ENCODE results near the gene ENDOU. TPM values are rescaled to one million over a fixed set of nuclear protein-coding genes. Genes with fewer than 3 reads are reported as not detected.
A peak's percentile ranks its signal among the peaks of the same experiment; 100 is the strongest.

The ENDOU gene
- polyA plus RNA-seq, 3 donors from 2014 or later, result not detected

- H3K27ac Mint-ChIP-seq, result no peak overlapping the region
- DNase-seq, result peak in 1 of 3 donors; percentile 14
- peaks cover 13 to 26% of the 10 kb centered on the region in 2 donors for H3K4me1 Mint-ChIP-seq
- no peaks in the 10 kb centered on the region for H3K9me3 Mint-ChIP-seq
- H3K27me3 Mint-ChIP-seq (ENCODE audit: low read depth in 3 of 3), result peaks cover 7 to 14% (median 12%) of the 10 kb centered on the region in 3 donors
- no peak overlapping the region for H3K4me3 Mint-ChIP-seq
- peaks cover 0 to 5% (median 0%) of the 10 kb centered on the region in 3 donors for H3K36me3 Mint-ChIP-seq
Observed at GRCh38 chr12:47744005-47744651, 18.8 kb upstream of the ENDOU start.

- no peak for DNase-seq
- H3K4me1 Mint-ChIP-seq, result peaks cover 13 to 26% of the 10 kb centered on the region in 2 donors
- H3K27me3 Mint-ChIP-seq (ENCODE audit: low read depth in 3 of 3), result peaks cover 7 to 14% (median 12%) of the 10 kb centered on the region in 3 donors
- H3K27ac Mint-ChIP-seq, result peak overlapping the region in 1 of 6 donors; percentile 14
- no peak overlapping the region for H3K4me3 Mint-ChIP-seq
- H3K36me3 Mint-ChIP-seq, result peaks cover 0 to 5% (median 0%) of the 10 kb centered on the region in 3 donors
- H3K9me3 Mint-ChIP-seq, result no peaks in the 10 kb centered on the region
Observed at GRCh38 chr12:47743311-47743860, 18.1 kb upstream of the ENDOU start.

GRCh38 chr12:47742253-47742825 lies 17.0 kb upstream of the ENDOU start:
- Mint-ChIP-seq H3K4me3 (peak overlapping the region in 1 of 5 donors; percentile 1), H3K9me3 (no peaks in the 10 kb centered on the region), H3K27me3 (ENCODE audit: low read depth in 3 of 3) (peaks cover 7 to 12% (median 11%) of the 10 kb centered on the region in 3 donors), H3K36me3 (peaks cover 0 to 5% (median 0%) of the 10 kb centered on the region in 3 donors), H3K4me1 (peaks cover 13 to 26% of the 10 kb centered on the region in 2 donors), H3K27ac (no peak overlapping the region)
- peak; percentile 56 to 64 (median 62) for DNase-seq

- H3K4me1 Mint-ChIP-seq, result peaks cover 13 to 26% of the 10 kb centered on the region in 2 donors
- H3K36me3 Mint-ChIP-seq, result peaks cover 0 to 5% (median 0%) of the 10 kb centered on the region in 3 donors
Observed at GRCh38 chr12:47741340-47741703, 16.0 kb upstream of the ENDOU start.

GRCh38 chr12:47740606-47741339 lies 15.5 kb upstream of the ENDOU start:
- peaks cover 0 to 5% (median 0%) of the 10 kb centered on the region in 3 donors for H3K36me3 Mint-ChIP-seq
- H3K27ac Mint-ChIP-seq, result peak overlapping the region in 2 of 6 donors; percentile 15 to 51
- H3K4me1 Mint-ChIP-seq, result peaks cover 13 to 26% of the 10 kb centered on the region in 2 donors
- H3K4me3 Mint-ChIP-seq, result peak overlapping the region; percentile 59 to 69 (median 65)
- no peaks in the 10 kb centered on the region for H3K9me3 Mint-ChIP-seq
- peaks cover 8 to 11% (median 8%) of the 10 kb centered on the region in 3 donors for H3K27me3 Mint-ChIP-seq (ENCODE audit: low read depth in 3 of 3)
- DNase-seq, result no peak

More at GRCh38 chr12:47741340-47741703, 16.0 kb upstream of the ENDOU start:
- Mint-ChIP-seq H3K27ac (peak overlapping the region in 3 of 6 donors; percentile 15 to 55 (median 51)), H3K4me3 (peak overlapping the region; percentile 56 to 69 (median 61)), H3K27me3 (ENCODE audit: low read depth in 3 of 3) (peaks cover 8 to 11% (median 9%) of the 10 kb centered on the region in 3 donors), H3K9me3 (no peaks in the 10 kb centered on the region)
- peak; percentile 60 to 77 (median 68) for DNase-seq

GRCh38 chr12:47739979-47740378 lies 14.7 kb upstream of the ENDOU start:
- peaks cover 0 to 3% (median 0%) of the 10 kb centered on the region in 3 donors for H3K36me3 Mint-ChIP-seq

GRCh38 chr12:47739297-47739696 lies 14.0 kb upstream of the ENDOU start:
- peaks cover 13 to 26% of the 10 kb centered on the region in 2 donors for H3K4me1 Mint-ChIP-seq
- peaks cover 0 to 2% (median 0%) of the 10 kb centered on the region in 3 donors for H3K36me3 Mint-ChIP-seq
- H3K27me3 Mint-ChIP-seq (ENCODE audit: low read depth in 3 of 3), result peaks cover 3 to 10% (median 8%) of the 10 kb centered on the region in 3 donors
- DNase-seq, result no peak
- H3K4me3 Mint-ChIP-seq, result peak overlapping the region in 2 of 5 donors; percentile 36 to 61
- H3K27ac Mint-ChIP-seq, result peak overlapping the region in 3 of 6 donors; percentile 10 to 43 (median 12)
- no peaks in the 10 kb centered on the region for H3K9me3 Mint-ChIP-seq

More at GRCh38 chr12:47739979-47740378, 14.7 kb upstream of the ENDOU start:
- H3K27ac Mint-ChIP-seq, result peak overlapping the region in 3 of 6 donors; percentile 40 to 67 (median 48)
- H3K27me3 Mint-ChIP-seq (ENCODE audit: low read depth in 3 of 3), result peaks cover 7 to 11% (median 8%) of the 10 kb centered on the region in 3 donors
- peaks cover 13 to 26% of the 10 kb centered on the region in 2 donors for H3K4me1 Mint-ChIP-seq
- H3K4me3 Mint-ChIP-seq, result peak overlapping the region; percentile 59 to 68 (median 63)
- no peak for DNase-seq
- H3K9me3 Mint-ChIP-seq, result no peaks in the 10 kb centered on the region

- H3K4me3 Mint-ChIP-seq, result peak overlapping the region in 1 of 5 donors; percentile 7
- peaks cover 0 to 10% (median 8%) of the 10 kb centered on the region in 3 donors for H3K27me3 Mint-ChIP-seq (ENCODE audit: low read depth in 3 of 3)
- no peak overlapping the region for H3K27ac Mint-ChIP-seq
- H3K4me1 Mint-ChIP-seq, result peaks cover 13 to 26% of the 10 kb centered on the region in 2 donors
- peaks cover 0 to 6% (median 0%) of the 10 kb centered on the region in 3 donors for H3K36me3 Mint-ChIP-seq
- DNase-seq, result no peak
- H3K9me3 Mint-ChIP-seq, result no peaks in the 10 kb centered on the region
Observed at GRCh38 chr12:47737936-47738594, 12.8 kb upstream of the ENDOU start.

GRCh38 chr12:47736877-47737676 lies 11.8 kb upstream of the ENDOU start:
- Mint-ChIP-seq H3K27ac (peak overlapping the region in 1 of 6 donors; percentile 30), H3K4me3 (no peak overlapping the region), H3K27me3 (ENCODE audit: low read depth in 3 of 3) (peaks cover 0 to 8% (median 6%) of the 10 kb centered on the region in 3 donors), H3K36me3 (peaks cover 0 to 6% (median 0%) of the 10 kb centered on the region in 3 donors), H3K9me3 (no peaks in the 10 kb centered on the region), H3K4me1 (peaks cover 10 to 16% of the 10 kb centered on the region in 2 donors)
- no peak for DNase-seq

GRCh38 chr12:47736216-47736615 lies 10.9 kb upstream of the ENDOU start:
- Mint-ChIP-seq H3K27me3 (ENCODE audit: low read depth in 3 of 3) (peaks cover 0 to 6% (median 4%) of the 10 kb centered on the region in 3 donors), H3K4me3 (no peak overlapping the region), H3K27ac (no peak overlapping the region), H3K9me3 (no peaks in the 10 kb centered on the region), H3K36me3 (peaks cover 0 to 6% (median 0%) of the 10 kb centered on the region in 3 donors), H3K4me1 (peaks cover 3 to 8% of the 10 kb centered on the region in 2 donors)
- DNase-seq, result no peak

- no peak for DNase-seq
- H3K36me3 Mint-ChIP-seq, result peaks cover 0 to 9% (median 2%) of the 10 kb centered on the region in 3 donors
- no peaks in the 10 kb centered on the region for H3K9me3 Mint-ChIP-seq
- H3K4me1 Mint-ChIP-seq, result peaks cover 0 to 5% of the 10 kb centered on the region in 2 donors
- no peak overlapping the region for H3K27ac Mint-ChIP-seq
- H3K4me3 Mint-ChIP-seq, result no peak overlapping the region
- peaks cover 0 to 7% (median 4%) of the 10 kb centered on the region in 3 donors for H3K27me3 Mint-ChIP-seq (ENCODE audit: low read depth in 3 of 3)
Observed at GRCh38 chr12:47735649-47736048, 10.4 kb upstream of the ENDOU start.

- Mint-ChIP-seq H3K9me3 (no peaks in the 10 kb centered on the region), H3K27ac (no peak overlapping the region), H3K4me3 (no peak overlapping the region), H3K27me3 (ENCODE audit: low read depth in 3 of 3) (peaks cover 0 to 8% (median 4%) of the 10 kb centered on the region in 3 donors), H3K36me3 (peaks cover 0 to 12% (median 6%) of the 10 kb centered on the region in 3 donors), H3K4me1 (no peaks in the 10 kb centered on the region)
- DNase-seq, result no peak
Observed at GRCh38 chr12:47734725-47735480, 9.6 kb upstream of the ENDOU start.
